ENCODE results near the gene DSN1. TPM values are rescaled to one million over a fixed set of nuclear protein-coding genes. Genes with fewer than 3 reads are reported as not detected.

The DSN1 gene
- total RNA-seq, 2 donors from 2014 or later = 1.8 to 5.6 TPM

- no peaks in the 10 kb centered on the region for H3K9me3 ChIP-seq
- no peak overlapping the region for H3K27ac ChIP-seq
- DNase-seq = no peak
- 88 to 95% methylated on average over 19 to 42 of the region's 49 CpGs for WGBS, 2 donors
- H3K36me3 ChIP-seq (replicated peaks in 1 of 2; ENCODE audit: insufficient read depth in 1 of 2, low read depth in 2 of 2) = no peaks in the 10 kb centered on the region
- no peaks in the 10 kb centered on the region for H3K4me1 ChIP-seq
- no peak for ATAC-seq
- intact Hi-C loops (cut with DNase I) = no loop called here
- TF ChIP-seq, protein P1, sequence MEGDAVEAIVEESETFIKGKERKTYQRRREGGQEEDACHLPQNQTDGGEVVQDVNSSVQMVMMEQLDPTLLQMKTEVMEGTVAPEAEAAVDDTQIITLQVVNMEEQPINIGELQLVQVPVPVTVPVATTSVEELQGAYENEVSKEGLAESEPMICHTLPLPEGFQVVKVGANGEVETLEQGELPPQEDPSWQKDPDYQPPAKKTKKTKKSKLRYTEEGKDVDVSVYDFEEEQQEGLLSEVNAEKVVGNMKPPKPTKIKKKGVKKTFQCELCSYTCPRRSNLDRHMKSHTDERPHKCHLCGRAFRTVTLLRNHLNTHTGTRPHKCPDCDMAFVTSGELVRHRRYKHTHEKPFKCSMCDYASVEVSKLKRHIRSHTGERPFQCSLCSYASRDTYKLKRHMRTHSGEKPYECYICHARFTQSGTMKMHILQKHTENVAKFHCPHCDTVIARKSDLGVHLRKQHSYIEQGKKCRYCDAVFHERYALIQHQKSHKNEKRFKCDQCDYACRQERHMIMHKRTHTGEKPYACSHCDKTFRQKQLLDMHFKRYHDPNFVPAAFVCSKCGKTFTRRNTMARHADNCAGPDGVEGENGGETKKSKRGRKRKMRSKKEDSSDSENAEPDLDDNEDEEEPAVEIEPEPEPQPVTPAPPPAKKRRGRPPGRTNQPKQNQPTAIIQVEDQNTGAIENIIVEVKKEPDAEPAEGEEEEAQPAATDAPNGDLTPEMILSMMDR (IDR thresholded peaks at IDR 0.05) = no peak
- no peak for TF ChIP-seq POLR2A (IDR thresholded peaks at IDR 0.05)
- no peak overlapping the region for H3K4me3 ChIP-seq
- no peaks in the 10 kb centered on the region for H3K27me3 ChIP-seq
Measured at GRCh38 chr20:36815454-36816091, 42.0 kb upstream of the DSN1 start.

DNA sequence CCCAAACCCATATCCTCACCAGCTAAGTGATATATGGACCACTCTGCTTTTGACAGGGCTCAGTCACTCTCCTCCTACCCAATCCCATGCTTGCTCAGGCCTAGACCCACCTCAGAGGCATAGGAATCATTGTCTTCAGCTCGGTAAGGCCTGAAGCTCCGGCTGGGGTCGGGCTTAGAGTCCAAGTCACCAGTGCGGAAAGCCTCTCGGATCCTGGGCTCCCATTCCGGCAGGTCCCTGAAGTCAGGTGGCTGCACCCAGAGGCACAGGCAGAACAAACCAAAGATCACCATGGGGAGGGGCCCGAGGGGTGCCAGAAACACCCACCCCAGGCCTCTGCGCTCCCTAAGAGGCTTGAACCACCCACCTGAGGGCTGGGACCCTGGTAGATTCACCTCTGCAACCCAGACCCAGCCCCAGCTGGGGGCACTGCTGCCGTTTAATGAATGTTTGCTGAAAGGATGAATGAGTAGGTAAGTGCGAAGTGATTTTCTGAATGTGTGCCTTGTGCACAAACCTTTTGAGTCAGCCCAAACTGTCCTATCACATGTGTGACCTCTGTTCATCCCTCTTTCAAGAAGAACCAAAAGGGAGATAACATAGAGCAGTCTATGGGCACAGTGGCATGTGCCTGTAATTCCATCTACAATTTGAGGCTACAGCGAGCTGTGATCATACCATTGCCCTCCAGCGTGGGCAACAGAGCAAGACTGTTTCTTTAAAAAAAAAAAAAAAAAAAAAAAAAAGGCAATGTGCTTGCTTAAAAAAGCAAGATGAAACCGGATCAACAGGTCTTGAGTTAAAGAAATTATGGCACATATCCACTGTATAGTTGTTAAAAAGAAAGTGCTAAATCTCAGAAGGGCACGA, 39.3 kb upstream of the DSN1 start:
- 52 to 69% methylated on average over 5 to 14 of the region's 14 CpGs for WGBS, 2 donors
- H3K9me3 ChIP-seq = no peaks in the 10 kb centered on the region
- DNase-seq (no peak), ATAC-seq (no peak)
- no peak overlapping the region for H3K4me3 ChIP-seq
- no peaks in the 10 kb centered on the region for H3K27me3 ChIP-seq
- H3K36me3 ChIP-seq (replicated peaks in 1 of 2; ENCODE audit: insufficient read depth in 1 of 2, low read depth in 2 of 2) = no peaks in the 10 kb centered on the region
- H3K27ac ChIP-seq = no peak overlapping the region
- intact Hi-C loops (cut with DNase I) = no loop called here
- no peaks in the 10 kb centered on the region for H3K4me1 ChIP-seq
- no peak for TF ChIP-seq POLR2A (IDR thresholded peaks at IDR 0.05)
- TF ChIP-seq, protein P1 (IDR thresholded peaks at IDR 0.05) = no peak

- Histone ChIP-seq H3K4me3 (no peak overlapping the region), H3K27me3 (no peaks in the 10 kb centered on the region), H3K4me1 (no peaks in the 10 kb centered on the region), H3K9me3 (no peaks in the 10 kb centered on the region), H3K27ac (no peak overlapping the region), H3K36me3 (replicated peaks in 1 of 2; ENCODE audit: insufficient read depth in 1 of 2, low read depth in 2 of 2) (peaks cover 0 to 4% of the 10 kb centered on the region in 2 donors)
- WGBS, 2 donors = 72 to 82% methylated on average over 17 to 18 of the region's 19 CpGs
- DNase-seq = peak; percentile 56 to 70 (median 60)
- TF ChIP-seq, protein P1 (IDR thresholded peaks at IDR 0.05) = peak; percentile 22 to 59 (median 43)
- no peak for TF ChIP-seq POLR2A (IDR thresholded peaks at IDR 0.05)
- ATAC-seq = peak; percentile 38
- intact Hi-C loops (cut with DNase I) = no loop called here
Measured at GRCh38 chr20:36808317-36809257, 35.0 kb upstream of the DSN1 start.

- intact Hi-C loops (cut with DNase I) = no loop called here
- H3K36me3 ChIP-seq (replicated peaks in 1 of 2; ENCODE audit: insufficient read depth in 1 of 2, low read depth in 2 of 2) = peaks cover 4 to 9% of the 10 kb centered on the region in 2 donors
- H3K4me3 ChIP-seq = no peak overlapping the region
- no peak overlapping the region for H3K27ac ChIP-seq
- WGBS, 2 donors = 94 to 97% methylated on average over 5 of the region's 5 CpGs
- no peak for DNase-seq
- H3K4me1 ChIP-seq = no peaks in the 10 kb centered on the region
- no peaks in the 10 kb centered on the region for H3K27me3 ChIP-seq
- TF ChIP-seq, protein P1 (IDR thresholded peaks at IDR 0.05) = no peak
- TF ChIP-seq POLR2A (IDR thresholded peaks at IDR 0.05) = no peak
- H3K9me3 ChIP-seq = no peaks in the 10 kb centered on the region
- ATAC-seq = no peak
Measured at GRCh38 chr20:36806049-36806448, 32.5 kb upstream of the DSN1 start.

All from body of pancreas (tissue), 4 donors.